K562 (cell line): ENCODE measurements around the gene SAT2. TPM values are rescaled to one million over a fixed set of nuclear protein-coding genes. Genes with fewer than 3 reads are reported as not detected.
A peak's percentile ranks its signal among the peaks of the same experiment; 100 is the strongest.

Source experiments
- FOXK2 ChIP-seq, 2 experiments: fragments of 450-650 bp; IDR thresholded peaks in 1 of 2; conservative IDR thresholded peaks in 1 of 2; 2 replicates each; pipeline ENCODE4 v1.6.1; 2016; ENCODE audit warnings: low read depth in 2 of 2, mild to moderate bottlenecking in 1 of 2
- MTA1 ChIP-seq: fragments of 450-650 bp; IDR thresholded peaks from 2 replicates; pipeline ENCODE4 v1.6.1; 2017; ENCODE audit warnings: borderline replicate concordance
- POLR2G ChIP-seq: fragments of 200-400 bp; formaldehyde crosslinking; IDR thresholded peaks from 2 replicates; pipeline ENCODE4 v1.6.1; 2017; ENCODE audit warnings: low read depth, mild to moderate bottlenecking, antibody characterized with exemption, low read length, moderate library complexity
- PYGO2 ChIP-seq: fragments of 450-650 bp; IDR thresholded peaks from 2 replicates; pipeline ENCODE4 v1.6.1; 2016; ENCODE audit warnings: mild to moderate bottlenecking, missing genetic modification characterization, moderate library complexity, missing compliant biosample characterization
- STAT5A ChIP-seq: IDR thresholded peaks from 2 replicates; pipeline ENCODE4 v1.6.1; 2012; ENCODE audit warnings: low read length, inconsistent platforms, borderline replicate concordance
- TCF3 ChIP-seq: sonication (generic); formaldehyde crosslinking; IDR thresholded peaks from 2 replicates; pipeline ENCODE4 v1.4.0; 2020; ENCODE audit warnings: mild to moderate bottlenecking, missing genetic modification reagents
- ZBTB1 ChIP-seq: sonication (generic); formaldehyde crosslinking; IDR thresholded peaks from 2 replicates; pipeline ENCODE4 v1.8.1; 2023; ENCODE audit warnings: missing genetic modification reagents, low read depth, mild to moderate bottlenecking, borderline replicate concordance
- ZBTB8A ChIP-seq: fragments of 450-650 bp; IDR thresholded peaks from 2 replicates; pipeline ENCODE4 v1.6.1; 2018; ENCODE audit warnings: mild to moderate bottlenecking, moderate library complexity; ENCODE audit not compliant: partially characterized antibody
- ZNF644 ChIP-seq: fragments of 200-800 bp; sonication (Bioruptor generic); IDR thresholded peaks from 2 replicates; pipeline ENCODE4 v1.6.1; 2016; ENCODE audit warnings: low read depth, missing genetic modification characterization, missing compliant biosample characterization
- ZNF740 ChIP-seq, 3 experiments: fragments of 200-800 bp in 1 of 3; sonication (Bioruptor generic) in 1 of 3; sonication (generic) in 1 of 3; formaldehyde crosslinking in 1 of 3; IDR thresholded peaks; 2 replicates each; pipeline versions ENCODE4 v1.6.1 to v1.8.0; 2016 to 2022; ENCODE audit warnings: mild to moderate bottlenecking in 2 of 3, missing compliant biosample characterization in 2 of 3, missing genetic modification characterization in 2 of 3, missing genetic modification reagents in 1 of 3
- polyA plus RNA-seq, 8 experiments: library from polyadenylated mRNA; depleted of rRNA in 4 of 8; stranded (reverse) in 5 of 8; unstranded in 3 of 8; fragments of >200 nt; fragmentation: Nextera tagmentation in 2 of 8; fragmentation: Illumina TruSeq in 1 of 8; extraction: Ambion mirVana in 2 of 8; extraction: Trizol in 1 of 8; gene quantifications; 2 replicates each; pipeline versions ENCODE4 v1.2.1 to v1.2.3, GENCODE V29; 2011 to 2014; ENCODE audit warnings: inconsistent platforms in 1 of 8, missing spikeins in 1 of 8
- total RNA-seq, 7 experiments: library from RNA; depleted of rRNA in 6 of 7; stranded (reverse); fragments of >200 nt in 6 of 7; fragmentation: Illumina TruSeq in 2 of 7; extraction: Trizol in 2 of 7; gene quantifications; 2 replicates each; pipeline versions ENCODE4 v1.2.1 to v1.2.3, GENCODE V29; 2011 to 2021; ENCODE audit warnings: low replicate concordance in 1 of 7

The SAT2 gene
- total and polyA plus RNA-seq, 9 of the 15 experiments (the other 6 are each of a cell fraction or from before 2014, with no cell fraction given) = 2.0 to 8.0 (median 5.3) TPM

GRCh38 chr17:7582396-7583252, 45.0 kb downstream of the SAT2 start (continued):
- TF ChIP-seq ZNF740 (CRISPR knock-in tag; IDR thresholded peaks at IDR 0.05) (peak; percentile 48; the same call in 1 of the 2 replicates), ZNF740 (tag; IDR thresholded peaks at IDR 0.05) (peak in 1 of 2 experiments; percentile 65; a peak in 1 of 4 replicates), ZBTB1 (0 out of 2 replicates have a peak, but pooled peaks have one; percentile 15), POLR2G (peak; percentile 16; the same call in 1 of the 2 replicates), ZBTB8A (no peak), ZNF644 (tag) (no peak), TCF3 (CRISPR knock-in tag) (no peak), PYGO2 (tag) (no peak), STAT5A (no peak), MTA1 (no peak), FOXK2 (conservative IDR thresholded peaks at IDR 0.05 in 1 of 2, IDR thresholded peaks at IDR 0.05 in 1 of 2; ENCODE audit: low read depth in 2 of 2) (no peak)
